Chondrocyte (in vitro differentiated cells): ENCODE results near the gene GNB1. TPM values are rescaled to one million over a fixed set of nuclear protein-coding genes. Genes with fewer than 3 reads are reported as not detected.

Source experiments
- DNase-seq: peaks from one replicate; pipeline ENCODE4 v3.0.0; 2021; ENCODE audit warnings: mixed read lengths, low spot score
- H3K27ac Mint-ChIP-seq: one replicate; pipeline ENCODE4 v1.8.0; 2021; ENCODE audit warnings: mild to moderate bottlenecking, moderate library complexity, mixed read lengths; ENCODE audit not compliant: unreplicated experiment
- H3K27me3 Mint-ChIP-seq: 2 replicates; pipeline ENCODE4 v1.8.0; 2021; ENCODE audit warnings: low read depth, mixed read lengths
- H3K36me3 Mint-ChIP-seq: 2 replicates; pipeline ENCODE4 v1.8.0; 2021; ENCODE audit warnings: low read depth, mixed read lengths
- H3K4me1 Mint-ChIP-seq: 2 replicates; pipeline ENCODE4 v1.8.0; 2021; ENCODE audit warnings: low read depth, mild to moderate bottlenecking, mixed read lengths
- H3K4me3 Mint-ChIP-seq: one replicate; pipeline ENCODE4 v1.8.0; 2021; ENCODE audit warnings: mild to moderate bottlenecking, moderate library complexity, mixed read lengths; ENCODE audit not compliant: unreplicated experiment
- H3K9me3 Mint-ChIP-seq: 2 replicates; pipeline ENCODE4 v1.8.0; 2021; ENCODE audit warnings: low read depth, mixed read lengths
- CTCF ChIP-seq: fragments of 200-600 bp; sonication (generic); IDR thresholded peaks from 2 replicates; pipeline ENCODE4 v1.5.0; 2021; ENCODE audit warnings: antibody characterized with exemption, mild to moderate bottlenecking, moderate library complexity
- total RNA-seq: library from RNA; stranded (reverse); gene quantifications from 3 replicates; pipeline ENCODE4 v1.2.1, GENCODE V29; 2021

Gene GNB1
- total RNA-seq, 1 donor from 2014 or later: 538 TPM

- Mint-ChIP-seq H3K4me1 (no peaks in the 10 kb centered on the region), H3K9me3 (no peaks in the 10 kb centered on the region), H3K27me3 (no peaks in the 10 kb centered on the region), H3K27ac (no peak overlapping the region), H3K4me3 (no peak overlapping the region), H3K36me3 (peaks cover 16% of the 10 kb centered on the region)
- no peak for TF ChIP-seq CTCF
- DNase-seq: no peak
Measured at GRCh38 chr1:1757422-1758058, 133.3 kb downstream of the GNB1 start.

GRCh38 chr1:1756661-1757421, 134.0 kb downstream of the GNB1 start:
- Mint-ChIP-seq H3K4me1 (no peaks in the 10 kb centered on the region), H3K36me3 (peaks cover 16% of the 10 kb centered on the region), H3K27ac (no peak overlapping the region), H3K4me3 (no peak overlapping the region), H3K27me3 (no peaks in the 10 kb centered on the region), H3K9me3 (no peaks in the 10 kb centered on the region)
- DNase-seq: no peak
- TF ChIP-seq CTCF: no peak

- H3K4me1 Mint-ChIP-seq: no peaks in the 10 kb centered on the region
- H3K27ac Mint-ChIP-seq: no peak overlapping the region
- no peaks in the 10 kb centered on the region for H3K27me3 Mint-ChIP-seq
- H3K36me3 Mint-ChIP-seq: peaks cover 9% of the 10 kb centered on the region
- no peak overlapping the region for H3K4me3 Mint-ChIP-seq
- DNase-seq: no peak
- no peak for TF ChIP-seq CTCF
- H3K9me3 Mint-ChIP-seq: no peaks in the 10 kb centered on the region
Measured at GRCh38 chr1:1755852-1756251, 135.0 kb downstream of the GNB1 start.

- no peak for DNase-seq
- no peak overlapping the region for H3K4me3 Mint-ChIP-seq
- peaks cover 9% of the 10 kb centered on the region for H3K36me3 Mint-ChIP-seq
- H3K27me3 Mint-ChIP-seq: no peaks in the 10 kb centered on the region
- no peak for TF ChIP-seq CTCF
- H3K4me1 Mint-ChIP-seq: no peaks in the 10 kb centered on the region
- no peak overlapping the region for H3K27ac Mint-ChIP-seq
- no peaks in the 10 kb centered on the region for H3K9me3 Mint-ChIP-seq
Measured at GRCh38 chr1:1755426-1755825, 135.5 kb downstream of the GNB1 start.

GRCh38 chr1:1754051-1754815, 136.7 kb downstream of the GNB1 start:
- H3K27ac Mint-ChIP-seq: no peak overlapping the region
- no peaks in the 10 kb centered on the region for H3K9me3 Mint-ChIP-seq
- TF ChIP-seq CTCF: no peak
- H3K4me3 Mint-ChIP-seq: no peak overlapping the region
- no peak for DNase-seq
- H3K4me1 Mint-ChIP-seq: no peaks in the 10 kb centered on the region
- no peaks in the 10 kb centered on the region for H3K27me3 Mint-ChIP-seq
- H3K36me3 Mint-ChIP-seq: peaks cover 9% of the 10 kb centered on the region
